Ishikawa (cell line): ENCODE data around the gene ANGPT4.

Experiments used
- CEBPB ChIP-seq: IDR thresholded peaks from 2 replicates; pipeline ENCODE4 v1.6.1; 2012
- CREB1 ChIP-seq: IDR thresholded peaks from 2 replicates; pipeline ENCODE4 v1.6.1; 2012; ENCODE audit warnings: low read depth
- EGR1 ChIP-seq: IDR thresholded peaks from 2 replicates; pipeline ENCODE4 v1.6.1; 2012
- EP300 ChIP-seq: IDR thresholded peaks from 2 replicates; pipeline ENCODE4 v1.6.1; 2012; ENCODE audit warnings: borderline replicate concordance
- FOXM1 ChIP-seq: IDR thresholded peaks from 2 replicates; pipeline ENCODE4 v1.6.1; 2012; ENCODE audit warnings: low read depth, borderline replicate concordance
- MAX ChIP-seq: IDR thresholded peaks from 2 replicates; pipeline ENCODE4 v1.6.1; 2012
- NFIC ChIP-seq: IDR thresholded peaks from 2 replicates; pipeline ENCODE4 v1.6.1; 2012
- RAD21 ChIP-seq: IDR thresholded peaks from 2 replicates; pipeline ENCODE4 v1.6.1; 2012; ENCODE audit warnings: low read depth
- REST ChIP-seq: IDR thresholded peaks from 2 replicates; pipeline ENCODE4 v1.6.1; 2012; ENCODE audit warnings: low read depth, mild to moderate bottlenecking
- TAF1 ChIP-seq: IDR thresholded peaks from 2 replicates; pipeline ENCODE4 v1.6.1; 2012; ENCODE audit warnings: low read depth, mild to moderate bottlenecking
- TCF12 ChIP-seq: IDR thresholded peaks from 2 replicates; pipeline ENCODE4 v1.6.1; 2012; ENCODE audit warnings: low read depth
- TEAD4 ChIP-seq: IDR thresholded peaks from 2 replicates; pipeline ENCODE4 v1.6.1; 2012
- USF1 ChIP-seq: IDR thresholded peaks from 2 replicates; pipeline ENCODE4 v1.6.1; 2012
- YY1 ChIP-seq: IDR thresholded peaks from 2 replicates; pipeline ENCODE4 v1.6.1; 2012; ENCODE audit warnings: low read depth
- ZBTB7A ChIP-seq: IDR thresholded peaks from 2 replicates; pipeline ENCODE4 v1.6.1; 2012; ENCODE audit warnings: low read depth

ANGPT4 gene

GRCh38 chr20:853406-853996 lies 62.6 kb downstream of the ANGPT4 start:
- no peak for TF ChIP-seq MAX
- TF ChIP-seq RAD21, result no peak
- no peak for TF ChIP-seq FOXM1
- no peak for TF ChIP-seq TCF12
- TF ChIP-seq NFIC, result no peak
- TF ChIP-seq ZBTB7A, result no peak
- TF ChIP-seq CEBPB, result no peak
- no peak for TF ChIP-seq REST
- no peak for TF ChIP-seq TAF1
- TF ChIP-seq USF1, result no peak
- TF ChIP-seq YY1, result no peak
- TF ChIP-seq EP300, result no peak
- no peak for TF ChIP-seq EGR1
- TF ChIP-seq CREB1, result no peak
- TF ChIP-seq TEAD4, result no peak

GRCh38 chr20:848193-848592 lies 67.9 kb downstream of the ANGPT4 start:
- no peak for TF ChIP-seq USF1
- TF ChIP-seq EP300, result no peak
- no peak for TF ChIP-seq CREB1
- TF ChIP-seq ZBTB7A, result no peak

GRCh38 chr20:846894-847278 lies 69.2 kb downstream of the ANGPT4 start:
- TF ChIP-seq YY1 (no peak), TCF12 (no peak), USF1 (no peak), REST (no peak), EP300 (no peak), EGR1 (no peak), TAF1 (no peak), CREB1 (no peak), TEAD4 (no peak), MAX (no peak), NFIC (no peak), FOXM1 (no peak), CEBPB (no peak), ZBTB7A (no peak), RAD21 (no peak)

GRCh38 chr20:845941-846893 lies 69.9 kb downstream of the ANGPT4 start:
- TF ChIP-seq TCF12 (no peak), MAX (no peak), TAF1 (no peak), CREB1 (no peak), EGR1 (no peak), ZBTB7A (no peak), USF1 (no peak)
